GM21390 (cell line): ENCODE results near the gene KRTAP5-3.
"Not testable (repeated sequence)": the region's sequence is repeated elsewhere in the genome, so short reads cannot be mapped to it uniquely, and the experiment has no call there.

Experiments used
- ATAC-seq: cut with Tn5 transposase; IDR thresholded peaks from one replicate; pipeline ENCODE4 v1.9.1; 2021; ENCODE audit not compliant: unreplicated experiment

The KRTAP5-3 gene, protein sequence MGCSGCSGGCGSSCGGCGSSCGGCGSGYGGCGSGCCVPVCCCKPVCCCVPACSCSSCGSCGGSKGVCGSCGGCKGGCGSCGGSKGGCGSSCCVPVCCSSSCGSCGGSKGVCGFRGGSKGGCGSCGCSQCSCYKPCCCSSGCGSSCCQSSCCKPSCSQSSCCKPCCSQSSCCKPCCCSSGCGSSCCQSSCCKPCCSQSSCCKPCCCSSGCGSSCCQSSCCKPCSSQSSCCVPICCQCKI

DNA sequence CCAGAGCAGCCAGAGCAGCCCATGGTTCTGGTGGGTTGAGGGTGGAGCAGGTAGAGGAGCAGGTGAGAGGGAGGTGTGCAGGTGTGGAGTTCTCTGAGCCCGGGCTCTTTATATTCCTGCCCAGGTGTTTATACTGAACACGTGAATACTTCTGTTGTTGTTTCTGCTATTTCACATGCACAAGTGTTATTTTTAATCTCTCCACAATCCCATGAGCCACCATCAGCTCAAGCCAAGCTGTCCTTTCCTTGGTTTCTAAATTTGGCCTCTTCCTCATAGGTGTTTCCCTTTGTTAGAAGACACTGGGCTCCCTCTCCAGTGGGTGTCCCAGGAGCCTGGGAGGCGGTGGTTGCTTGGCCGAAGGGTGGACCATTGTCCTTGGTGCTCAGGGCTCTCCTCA is at the start of gene KRTAP5-3:
Gene KRTAP5-3 (minus strand): TSS at position 101 of the 400 bp plus-strand sequence. CDS start 78 bp downstream, at position 23.
- no peak for ATAC-seq

DNA sequence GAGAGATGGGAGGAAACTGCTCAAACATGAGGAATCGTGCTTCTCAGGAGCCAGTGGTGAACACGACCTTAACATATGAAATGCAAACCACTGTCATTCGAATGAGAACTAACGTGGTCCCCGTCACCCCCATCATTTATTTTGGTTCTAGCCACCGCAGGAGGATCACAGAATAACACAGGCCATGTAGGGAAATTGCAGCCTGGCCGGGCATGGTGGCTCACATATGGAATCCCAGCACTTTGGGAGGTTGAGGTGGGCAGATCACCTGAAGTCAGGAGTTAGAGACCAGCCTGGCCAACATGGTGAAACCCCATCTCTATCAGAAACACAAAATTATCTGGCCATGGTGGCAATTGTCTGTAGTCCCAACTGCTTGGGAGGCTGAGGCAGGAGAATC is 48.4 kb upstream of the KRTAP5-3 start:
- ATAC-seq = no peak

DNA sequence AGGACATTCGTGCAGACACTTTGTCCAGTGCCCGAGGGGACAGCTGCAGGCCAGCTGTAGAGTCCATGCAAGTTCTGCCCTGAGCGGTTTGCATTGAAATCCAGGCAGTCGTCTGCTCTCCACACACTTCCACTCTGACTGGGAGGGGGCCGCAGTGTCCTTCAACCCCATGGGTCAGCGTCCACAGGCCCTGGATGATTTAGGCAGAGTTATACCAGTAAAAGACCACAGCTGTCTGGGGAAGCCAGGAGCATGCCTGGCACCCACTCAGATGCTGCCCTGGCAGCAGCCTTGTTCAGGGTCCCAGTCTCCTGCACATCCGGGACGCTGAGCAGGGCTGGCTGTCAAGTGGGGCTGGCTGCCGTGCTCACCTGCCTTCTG is 47.8 kb upstream of the KRTAP5-3 start:
- no peak for ATAC-seq

DNA sequence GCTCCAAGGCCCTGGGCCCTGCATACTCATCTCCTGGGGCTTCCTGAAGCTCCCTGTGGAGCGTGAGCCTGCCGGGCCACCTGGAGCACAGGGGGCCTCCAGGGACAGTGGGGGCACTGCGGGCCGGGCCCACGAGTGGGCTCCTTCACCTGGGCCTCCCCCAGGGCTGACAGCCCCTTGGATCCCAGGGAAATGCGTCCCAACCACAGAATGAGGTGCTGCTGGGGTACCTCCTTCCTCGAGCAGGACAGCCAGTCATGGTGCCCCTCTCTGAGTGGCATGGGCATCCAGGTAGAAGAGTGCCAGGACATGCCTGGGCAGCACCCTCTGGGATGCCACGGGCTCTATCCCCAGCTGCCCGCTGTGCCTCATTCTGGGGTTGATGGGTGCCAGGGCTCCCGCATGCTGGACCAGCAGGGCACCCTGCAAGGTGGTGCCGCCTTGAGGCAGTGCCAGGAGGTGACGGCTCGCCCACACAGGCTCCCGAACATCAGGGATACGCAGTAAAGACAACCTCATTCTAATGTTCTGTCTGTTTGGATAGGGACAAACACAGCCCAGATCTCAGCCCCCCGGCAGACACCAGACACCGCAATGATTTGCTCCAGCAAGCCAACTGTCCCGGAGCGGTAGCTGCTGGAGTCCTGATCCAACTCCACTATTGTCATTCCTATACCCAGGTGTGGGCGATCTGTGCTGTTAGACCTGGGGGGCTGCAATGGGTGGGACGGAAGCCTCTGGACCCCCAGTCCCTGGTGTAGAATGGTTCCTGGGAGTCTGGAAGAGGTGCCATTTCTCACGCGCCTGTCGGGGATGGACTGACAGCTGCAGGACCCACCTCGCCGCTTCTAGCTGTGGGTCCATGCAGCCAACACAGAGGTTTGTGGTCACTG is 47.2 kb upstream of the KRTAP5-3 start:
- ATAC-seq = no peak

DNA sequence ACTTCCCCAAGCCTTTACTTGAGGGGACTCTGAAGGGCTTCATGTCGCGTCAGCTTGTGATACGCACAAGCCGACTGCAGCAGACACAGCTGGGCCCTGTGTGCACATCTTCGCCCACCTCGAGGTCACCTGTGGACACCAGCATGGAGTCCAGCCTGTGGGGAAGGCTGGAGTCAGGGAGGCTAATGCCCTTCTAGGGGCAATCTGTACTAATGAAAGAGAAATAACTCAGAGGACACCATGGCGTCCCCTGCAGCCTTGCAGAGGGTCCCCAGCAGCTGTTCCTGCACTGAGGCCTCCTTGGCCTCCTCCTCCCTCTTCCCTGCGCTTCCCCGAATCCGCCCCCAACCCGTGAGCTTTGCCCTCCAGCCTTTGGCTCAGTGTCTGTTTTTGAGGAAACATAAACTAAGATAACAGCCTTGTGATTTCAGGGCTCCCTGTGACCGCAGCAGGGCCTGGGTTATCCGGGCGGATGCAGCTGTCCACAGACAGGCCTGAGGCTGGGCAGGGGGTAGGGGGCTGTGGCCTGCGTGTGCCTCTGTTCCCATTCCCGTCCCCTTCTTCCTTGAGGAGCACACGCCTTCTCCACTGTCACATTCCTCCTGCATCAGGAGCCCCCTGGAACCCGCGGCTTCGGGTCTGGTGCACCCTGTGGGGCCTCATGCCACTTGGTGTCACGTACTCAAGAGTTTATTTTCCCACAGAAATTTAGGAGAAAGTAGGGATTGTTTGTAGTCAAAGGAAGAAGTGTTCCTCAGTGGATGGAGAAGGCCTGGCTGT is 46.3 kb upstream of the KRTAP5-3 start:
- no peak for ATAC-seq

DNA sequence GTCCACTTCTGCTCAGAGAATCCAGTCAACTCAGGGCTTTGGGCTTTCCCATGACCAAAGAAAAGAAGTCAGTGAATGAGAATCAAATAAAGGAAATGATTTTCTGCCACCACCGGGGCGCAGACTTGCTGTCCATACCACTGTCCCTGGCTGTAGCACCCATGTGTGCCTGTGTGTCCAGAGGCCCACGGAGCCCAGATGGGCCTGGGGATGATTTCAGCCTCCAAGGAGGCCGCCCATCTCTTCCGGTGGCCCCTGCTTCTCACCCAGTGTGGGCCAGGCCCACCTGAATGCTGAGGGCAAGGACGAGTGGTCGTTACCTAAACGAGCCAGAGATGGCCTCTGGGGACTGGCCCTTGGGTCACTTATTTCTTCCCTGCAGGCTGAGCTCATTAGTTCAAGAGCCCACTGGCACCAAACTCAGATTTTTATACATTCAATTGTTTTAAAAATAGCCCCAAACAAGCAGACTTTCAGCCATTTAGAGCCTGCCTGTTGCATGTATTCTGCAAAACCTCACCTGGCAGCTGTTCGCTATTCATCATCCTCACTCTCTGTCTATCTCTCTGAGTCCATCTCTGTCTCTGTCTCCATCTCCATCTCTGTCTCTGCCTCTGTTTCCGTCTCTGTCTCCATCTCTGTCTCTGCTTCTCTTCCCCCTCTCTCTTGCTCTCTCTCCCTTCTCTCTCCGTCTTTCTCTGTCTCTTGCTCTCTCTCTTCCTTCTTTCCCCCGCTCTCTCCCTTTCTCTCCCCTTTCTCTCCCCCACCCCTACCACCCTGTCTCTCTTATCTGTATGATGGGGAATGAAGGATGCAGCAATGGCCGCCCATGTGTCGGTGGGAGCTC is 45.5 kb upstream of the KRTAP5-3 start:
- no peak for ATAC-seq

DNA sequence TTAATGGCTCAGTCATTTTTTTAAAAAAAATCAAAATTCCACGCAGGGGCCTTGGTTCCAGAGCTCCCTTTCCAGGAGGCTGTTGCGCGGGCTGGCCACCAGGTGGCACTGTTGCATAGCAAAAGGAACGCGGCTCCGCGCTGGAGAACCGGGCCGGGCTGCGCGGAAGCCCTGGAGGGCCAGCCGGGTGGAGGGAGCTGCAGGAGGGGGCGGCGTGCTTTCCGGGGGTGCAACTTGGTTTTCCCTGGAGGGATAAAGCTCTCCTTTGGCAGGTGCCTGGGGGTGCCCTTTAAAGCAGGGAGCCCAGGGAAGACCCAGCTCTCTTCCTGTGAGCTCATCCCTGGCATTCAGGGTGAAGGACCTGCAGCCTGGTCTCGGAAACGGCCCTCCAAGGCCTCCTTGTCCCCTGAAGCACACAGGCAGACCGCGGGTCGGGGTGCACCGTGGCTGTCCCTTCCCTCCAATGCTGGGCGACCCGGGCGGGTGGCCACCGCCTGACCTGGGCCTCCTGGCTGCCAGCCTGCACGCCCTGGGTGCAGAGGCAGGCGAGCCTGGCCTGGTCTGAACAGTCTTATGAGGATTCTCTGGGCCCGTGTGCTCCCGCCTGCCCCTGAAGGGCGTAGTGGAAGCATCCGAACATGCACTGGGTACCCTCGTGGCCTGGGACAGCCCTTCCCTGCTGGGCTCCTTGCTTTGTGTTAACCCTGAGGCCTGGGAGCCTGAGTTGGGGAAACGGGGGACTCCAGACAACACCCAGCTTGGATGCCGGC is 44.7 kb upstream of the KRTAP5-3 start:
- ATAC-seq = no peak

DNA sequence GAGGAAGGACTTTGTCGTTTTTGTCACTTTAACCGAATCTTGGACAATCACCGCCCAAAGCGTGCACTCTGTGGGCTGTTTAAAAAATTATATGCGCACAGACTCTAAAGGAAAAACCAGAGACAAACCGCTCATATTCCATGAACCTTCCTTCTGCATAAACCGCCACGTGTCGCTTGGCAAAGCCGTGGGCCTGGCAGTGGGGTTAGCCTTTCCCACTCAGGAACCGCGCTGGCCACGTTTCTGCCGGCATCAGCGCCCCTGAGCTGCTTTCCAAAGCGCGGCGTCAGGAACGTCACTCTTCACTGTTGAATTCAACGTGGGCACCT is 44.1 kb upstream of the KRTAP5-3 start:
- ATAC-seq = no peak

DNA sequence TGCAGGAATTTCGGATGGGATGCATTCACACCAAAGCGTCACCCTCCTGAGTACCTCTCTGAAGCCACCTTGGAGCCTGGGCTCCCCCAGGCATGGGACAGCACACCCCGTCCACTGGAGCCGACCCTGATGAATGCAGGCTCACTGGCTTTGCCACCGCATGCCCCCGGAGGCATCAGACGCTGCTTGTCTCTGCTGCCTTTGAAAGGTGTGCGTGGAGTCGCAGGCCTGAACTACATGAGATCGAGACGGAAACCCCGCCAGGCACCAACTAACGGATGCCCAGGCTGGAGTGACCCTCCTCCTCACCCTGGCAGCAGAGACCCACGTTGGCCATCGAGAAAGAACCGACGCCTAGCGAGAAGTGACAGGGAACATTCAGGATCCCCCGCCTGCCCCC is 43.8 kb upstream of the KRTAP5-3 start:
- no peak for ATAC-seq

DNA sequence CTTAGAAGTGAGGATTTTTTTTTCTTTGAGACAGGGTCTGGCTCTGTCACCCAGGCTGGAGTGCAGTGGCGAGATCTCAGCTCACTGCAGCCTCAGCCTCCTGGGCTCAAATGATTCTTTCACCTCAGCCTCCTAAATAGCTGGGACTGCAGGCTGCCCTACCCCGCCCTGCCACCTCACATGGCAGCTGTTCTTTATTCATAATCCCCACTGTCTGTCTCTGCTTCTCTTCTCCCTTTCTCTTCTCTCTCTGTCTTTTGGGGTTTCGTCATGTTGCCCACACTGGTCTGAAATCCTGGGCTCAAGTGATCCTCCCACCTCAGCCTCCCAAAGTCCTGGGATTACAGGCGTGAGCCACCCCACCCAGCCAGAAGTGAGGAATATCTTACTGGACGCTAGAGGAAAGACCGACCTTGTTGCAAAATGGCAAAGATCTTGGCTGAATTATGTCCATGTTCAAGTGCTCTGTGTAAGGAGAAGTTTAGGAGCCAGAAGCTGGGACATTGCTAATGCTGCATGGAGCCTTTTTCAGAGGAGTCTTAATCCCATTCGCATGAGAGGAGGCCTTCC is 43.2 kb upstream of the KRTAP5-3 start:
- no peak for ATAC-seq

DNA sequence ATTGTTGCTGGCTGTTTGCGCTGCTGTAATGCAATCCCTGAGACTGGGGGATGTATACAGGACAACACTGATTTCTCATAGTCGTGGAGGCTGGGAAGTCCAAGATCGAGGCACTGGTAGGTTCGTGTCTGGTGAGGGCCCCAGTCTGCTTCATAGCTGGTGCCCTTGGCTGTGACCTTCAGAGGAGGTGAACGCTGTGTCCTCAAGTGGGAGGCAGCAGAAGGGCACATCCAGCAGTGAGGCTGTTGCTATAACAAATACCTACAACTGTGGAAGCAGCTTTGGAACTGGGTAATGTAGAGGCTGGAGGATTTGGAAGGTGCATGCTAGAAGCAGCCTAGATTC is 42.6 kb upstream of the KRTAP5-3 start:
- ATAC-seq = no peak

DNA sequence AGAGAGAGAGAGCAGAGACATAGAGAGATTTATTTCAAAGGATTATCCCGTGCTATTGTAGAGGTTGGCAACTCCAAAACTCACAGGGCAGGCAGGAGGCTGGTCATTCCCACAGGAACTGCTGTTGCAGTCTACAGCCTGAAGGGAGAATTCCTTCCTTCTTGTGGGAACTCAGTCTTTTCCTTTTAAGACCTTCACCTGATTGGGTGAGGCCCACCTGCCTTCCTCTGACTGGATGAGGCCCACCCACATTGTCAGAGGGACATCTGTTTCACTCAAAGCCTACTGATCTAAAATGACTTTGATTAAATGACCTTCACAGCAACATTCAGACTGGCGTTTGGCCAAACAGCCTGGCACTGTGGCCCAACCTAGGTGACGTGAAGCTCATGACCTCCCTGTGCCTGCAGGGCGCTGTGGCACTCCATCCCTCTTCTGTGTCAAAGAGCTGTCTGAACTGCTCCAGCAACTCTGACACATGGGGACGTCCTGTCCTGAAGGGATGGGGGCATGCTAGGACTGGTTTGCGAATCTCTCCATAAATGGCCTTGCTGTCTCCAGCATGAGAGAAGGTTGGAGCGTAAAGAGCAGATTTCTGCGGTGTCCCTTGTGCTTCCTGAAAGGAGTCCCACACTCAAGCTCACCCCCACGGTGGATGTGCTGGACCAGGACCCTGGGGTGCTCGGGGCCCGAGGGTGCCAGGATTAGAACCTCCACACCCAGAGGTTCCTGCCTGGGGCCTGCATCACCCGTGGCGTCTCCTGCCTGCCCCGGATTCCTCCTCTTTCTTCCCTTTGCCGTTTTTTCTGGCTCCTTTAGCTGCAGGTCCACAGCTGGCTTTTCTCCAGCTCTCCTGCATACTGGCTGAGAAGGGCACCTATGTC is 42.0 kb upstream of the KRTAP5-3 start:
- ATAC-seq = no peak

DNA sequence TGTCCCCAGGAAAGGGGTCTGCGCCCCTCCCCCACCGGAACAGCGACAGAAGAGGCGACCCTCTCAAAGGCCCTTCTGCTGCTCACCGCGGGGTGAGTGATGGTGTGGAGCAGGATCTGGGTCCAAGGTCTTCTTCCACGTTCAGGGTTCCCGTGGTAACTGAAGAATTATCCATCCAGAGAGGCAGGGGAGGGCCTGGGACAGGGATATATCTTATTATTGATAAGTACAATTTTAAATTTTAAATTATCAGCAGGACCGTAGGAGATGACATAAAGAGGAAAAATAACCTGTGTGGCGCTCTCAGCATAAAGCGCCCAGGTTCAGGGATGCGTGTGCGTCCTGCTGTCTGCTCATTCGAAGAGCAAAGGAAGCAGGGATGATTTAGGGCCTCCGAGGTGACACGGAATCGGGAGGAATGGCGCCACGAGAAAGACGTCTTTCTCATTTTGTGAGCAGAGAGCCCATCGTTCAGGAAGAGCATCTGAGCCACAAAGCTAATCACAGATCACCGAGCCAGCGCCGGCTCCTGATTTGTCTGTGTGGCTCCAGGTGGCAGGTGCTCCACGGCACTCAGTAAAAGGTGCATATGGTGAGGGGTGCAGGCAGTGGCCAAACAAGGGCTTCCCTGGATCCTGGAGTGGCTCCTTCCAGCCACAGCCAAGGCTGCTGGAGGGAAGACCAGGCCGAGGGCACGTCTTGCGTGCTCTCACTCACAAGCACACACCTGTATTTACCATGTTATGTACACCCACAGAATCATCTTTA is 40.6 kb upstream of the KRTAP5-3 start:
- no peak for ATAC-seq

DNA sequence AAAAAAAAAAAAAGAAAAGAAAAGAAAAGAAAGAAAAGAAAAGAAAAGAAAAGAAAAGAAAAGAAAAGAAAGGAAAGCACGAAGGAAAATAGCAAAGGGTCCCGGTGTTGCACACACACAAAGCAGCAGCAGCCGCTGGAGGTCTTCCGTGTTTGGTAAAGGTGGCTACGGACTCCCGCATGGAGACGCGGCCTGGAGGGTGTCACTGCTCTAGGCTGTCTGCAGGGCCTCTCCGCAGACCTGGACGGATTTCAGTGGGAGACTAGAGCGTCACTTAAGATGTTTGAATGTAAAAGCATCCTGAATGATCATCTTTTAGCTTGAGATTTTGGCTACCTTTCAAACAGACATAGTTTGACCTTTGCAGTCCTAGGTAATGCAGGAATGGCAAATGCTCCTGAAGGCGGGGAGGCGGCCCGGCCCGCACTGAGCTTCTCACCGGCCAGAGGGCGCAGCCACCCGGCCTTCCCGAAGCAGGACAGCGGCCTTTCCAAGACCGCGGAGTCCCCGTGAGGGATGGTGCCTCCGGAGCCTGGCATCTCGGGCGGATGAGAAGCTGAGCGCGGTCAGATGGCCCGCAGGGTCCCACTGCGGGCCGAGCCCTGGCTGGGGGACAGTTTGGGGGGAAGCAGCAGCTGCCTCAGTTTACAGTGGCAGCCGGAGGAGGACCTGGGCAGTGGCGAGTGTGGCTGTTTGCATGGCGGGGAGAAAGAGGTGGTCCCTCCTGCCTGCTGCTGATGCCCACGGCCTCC is 39.8 kb upstream of the KRTAP5-3 start:
- no peak for ATAC-seq

DNA sequence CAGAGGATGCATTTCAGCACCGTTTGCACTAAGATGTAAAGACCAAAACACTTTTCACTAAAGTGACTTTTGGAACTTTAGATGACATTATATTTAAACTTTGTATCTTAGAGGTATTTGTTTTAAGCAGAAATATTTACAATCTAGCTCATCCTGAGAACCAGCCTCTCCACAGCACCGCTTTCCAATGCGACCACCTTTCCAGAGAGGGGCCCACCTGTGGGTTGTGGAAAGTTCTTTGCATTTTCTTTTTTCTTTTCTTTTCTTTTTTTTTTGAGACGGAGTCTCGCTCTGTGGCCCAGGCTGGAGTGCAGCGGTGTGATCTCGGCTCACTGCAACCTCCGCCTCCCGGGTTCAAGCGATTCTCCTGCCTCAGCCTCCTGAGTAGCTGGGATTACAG is 38.3 kb upstream of the KRTAP5-3 start:
- ATAC-seq = not testable (repeated sequence)

DNA sequence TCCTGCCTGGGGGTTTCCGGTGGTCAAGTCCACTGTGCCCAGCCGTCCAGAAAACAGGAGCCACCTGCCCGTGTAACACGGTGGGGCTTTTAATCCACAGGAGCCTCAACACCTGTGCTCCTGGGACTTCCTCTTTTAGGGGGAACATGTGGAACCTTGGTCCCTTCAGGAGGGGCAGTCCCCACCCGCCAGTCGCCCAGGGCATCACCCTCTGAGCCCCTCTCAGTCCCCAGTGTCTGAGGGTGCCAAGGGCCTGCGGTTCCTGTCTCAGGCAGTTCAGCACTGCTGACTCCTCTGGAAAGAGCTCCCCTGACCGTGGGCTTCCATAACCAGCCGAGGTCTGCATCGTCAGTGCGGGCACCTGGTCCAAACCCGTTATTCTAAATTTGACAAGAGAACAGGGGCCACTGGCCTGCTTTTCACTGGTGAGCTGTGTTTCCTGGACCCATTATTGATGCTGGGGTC is 37.1 kb upstream of the KRTAP5-3 start:
- no peak for ATAC-seq

DNA sequence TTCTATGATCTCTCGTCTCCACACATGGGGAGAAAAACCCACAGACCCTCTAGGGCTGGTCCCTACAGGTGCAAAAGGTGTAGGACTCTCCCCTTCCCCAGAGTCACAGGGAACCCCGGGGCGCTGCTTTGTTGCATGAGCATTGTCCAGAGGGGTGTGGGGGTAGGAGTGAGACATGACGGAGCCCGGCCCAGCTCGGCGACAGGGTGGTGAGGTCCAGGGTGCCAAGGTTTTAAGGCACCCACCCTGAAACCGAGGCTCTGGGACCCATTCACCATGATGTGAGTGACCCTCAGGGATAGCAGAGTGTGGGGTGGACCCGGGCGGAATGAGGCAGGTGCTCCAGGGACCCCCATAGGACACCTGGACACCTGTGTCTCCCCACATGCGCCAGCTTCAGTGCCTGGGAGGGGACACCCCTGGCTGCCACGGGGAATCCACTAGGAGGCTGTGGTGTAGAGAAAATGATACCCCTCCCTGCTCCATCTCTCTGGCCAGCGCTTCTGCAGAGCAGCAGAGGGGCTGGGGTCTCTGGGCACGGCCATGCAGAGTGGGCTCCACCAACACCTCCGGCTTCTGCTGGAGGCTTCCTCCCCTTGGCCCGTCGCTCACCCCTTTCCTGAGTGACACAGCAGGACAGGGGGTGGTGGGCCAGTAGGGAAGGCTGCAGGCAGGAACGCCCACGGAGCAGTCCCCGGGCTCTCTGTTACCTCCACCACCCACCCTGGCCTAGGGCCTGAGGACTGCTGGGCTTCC is 36.5 kb upstream of the KRTAP5-3 start:
- ATAC-seq = no peak
